ENCODE measurements around the gene TTC21A.
"Not testable (repeated sequence)": the region's sequence is repeated elsewhere in the genome, so short reads cannot be mapped to it uniquely, and the experiment has no call there.

Gene TTC21A

DNA sequence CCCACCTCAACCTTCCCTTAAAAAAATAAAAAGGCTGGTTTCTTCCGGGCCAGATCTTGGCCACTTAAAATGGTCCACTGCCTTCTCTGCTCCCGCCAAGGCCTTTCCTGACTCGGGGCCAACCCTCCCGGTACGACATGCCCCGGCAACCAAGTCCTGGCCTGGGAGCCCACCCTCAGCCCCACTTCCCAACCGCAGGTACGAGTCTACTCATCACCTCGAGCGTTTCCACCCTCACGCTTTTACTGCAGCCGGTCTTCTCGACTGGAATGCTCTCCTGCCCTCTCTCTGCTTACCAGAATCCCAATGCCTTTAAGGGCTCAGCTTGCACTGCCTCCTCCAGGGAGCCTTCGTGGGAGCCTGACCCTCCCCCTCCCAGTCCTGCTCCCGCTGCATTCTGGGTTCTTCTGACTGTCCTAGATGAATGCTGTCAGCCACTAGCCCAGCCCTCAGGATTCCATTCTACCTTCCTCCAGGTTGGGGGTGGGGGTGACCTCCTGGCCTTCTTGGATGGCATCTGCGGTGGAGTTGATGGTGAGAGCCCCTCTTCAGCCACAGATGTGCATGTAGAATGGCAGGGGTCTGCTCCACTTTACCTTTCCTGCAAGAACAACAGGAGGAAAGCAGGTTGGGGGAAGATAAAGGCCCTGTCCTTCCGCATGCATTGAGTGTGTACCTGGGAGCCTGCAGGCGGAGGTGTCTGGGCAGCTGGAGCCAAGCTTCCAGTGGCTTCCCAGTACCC, 47.0 kb downstream of the TTC21A start:
- no peak for FAIRE-seq

DNA sequence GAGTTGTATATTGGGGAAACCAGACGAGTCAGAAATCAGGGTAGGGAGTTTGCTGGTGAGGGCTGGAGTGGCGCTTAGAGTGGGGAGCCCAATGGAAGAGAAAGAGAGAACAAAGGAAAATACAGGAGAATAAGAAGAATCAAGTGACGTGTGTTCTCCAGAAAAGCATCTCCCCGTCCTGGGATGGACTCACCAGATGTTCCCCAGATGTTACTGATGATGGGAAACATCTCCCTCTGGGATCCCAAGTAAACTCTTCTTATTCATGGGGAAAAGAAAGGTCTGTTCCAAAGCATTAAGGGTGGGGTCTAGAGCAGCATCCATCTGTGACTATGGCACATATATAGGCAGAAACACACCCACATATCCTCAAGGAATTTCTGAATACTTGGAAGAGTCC, 48.9 kb downstream of the TTC21A start:
- no peak for FAIRE-seq

- FAIRE-seq: no peak
Observed at GRCh38 chr3:39157359-39157758, 49.9 kb downstream of the TTC21A start.

DNA sequence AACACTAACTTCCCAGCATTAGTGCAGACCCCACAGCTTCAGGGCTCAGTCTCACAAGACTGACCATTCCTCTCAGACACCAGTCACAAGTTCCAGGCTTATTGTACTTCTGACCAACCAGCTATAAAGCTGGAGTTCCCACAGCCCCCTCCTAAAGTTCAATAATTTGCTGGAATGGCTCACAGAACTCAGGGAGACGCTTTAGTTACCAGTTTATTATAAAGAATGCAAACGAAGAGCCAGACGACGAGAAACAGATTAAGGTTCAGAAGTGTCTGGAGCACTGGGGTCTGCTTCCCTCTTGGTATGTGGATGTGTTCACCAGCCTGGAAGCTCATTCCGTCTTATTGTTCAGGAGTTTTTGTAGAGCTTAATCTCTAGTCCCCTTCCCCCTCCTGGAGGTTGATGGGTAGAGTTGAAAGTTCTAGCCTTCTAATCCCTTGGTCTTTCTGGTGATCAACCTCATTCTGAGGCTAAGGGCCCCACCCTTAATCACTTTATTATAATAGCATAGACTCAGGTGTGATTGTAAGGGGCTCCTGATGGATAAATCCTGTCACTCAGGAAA, 50.8 kb downstream of the TTC21A start:
- FAIRE-seq: no peak

DNA sequence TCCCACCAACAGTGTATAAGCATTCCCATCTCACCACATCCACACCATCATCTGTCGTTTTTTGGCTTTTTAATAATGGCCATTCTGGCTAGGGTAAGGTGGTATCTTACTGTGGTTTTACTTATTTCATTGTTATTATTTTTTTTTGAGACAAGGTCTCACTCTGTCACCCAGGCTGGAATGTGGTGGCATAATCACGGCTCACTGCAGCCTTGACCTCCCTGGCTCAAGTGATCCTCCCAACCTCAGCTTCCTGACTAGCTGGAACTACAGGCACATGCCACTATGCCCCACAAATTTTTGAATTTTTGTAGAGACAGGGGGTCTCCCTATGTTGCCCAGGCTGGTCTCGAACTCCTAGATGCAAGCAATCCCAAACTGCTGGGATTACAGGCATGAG, 56.9 kb downstream of the TTC21A start:
- FAIRE-seq: no peak

DNA sequence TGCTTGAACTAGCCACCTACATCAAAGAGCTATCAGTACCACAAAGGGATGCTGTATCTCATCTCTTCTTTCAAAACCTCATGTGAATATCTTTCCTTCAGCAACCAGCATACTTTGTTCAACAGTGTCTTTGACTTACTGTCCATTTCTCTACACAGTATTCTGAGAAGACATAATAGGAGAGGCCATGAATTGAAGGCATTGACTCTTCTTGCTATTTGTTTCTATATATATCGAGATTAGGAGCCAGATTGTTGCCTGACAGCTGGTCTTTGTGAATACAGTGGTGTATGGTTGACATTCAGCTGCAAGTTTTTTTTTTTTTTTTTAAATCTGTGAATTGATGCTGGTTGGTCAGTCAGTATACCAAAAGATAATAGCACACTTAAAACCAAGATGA, 58.0 kb downstream of the TTC21A start:
- no peak for FAIRE-seq

DNA sequence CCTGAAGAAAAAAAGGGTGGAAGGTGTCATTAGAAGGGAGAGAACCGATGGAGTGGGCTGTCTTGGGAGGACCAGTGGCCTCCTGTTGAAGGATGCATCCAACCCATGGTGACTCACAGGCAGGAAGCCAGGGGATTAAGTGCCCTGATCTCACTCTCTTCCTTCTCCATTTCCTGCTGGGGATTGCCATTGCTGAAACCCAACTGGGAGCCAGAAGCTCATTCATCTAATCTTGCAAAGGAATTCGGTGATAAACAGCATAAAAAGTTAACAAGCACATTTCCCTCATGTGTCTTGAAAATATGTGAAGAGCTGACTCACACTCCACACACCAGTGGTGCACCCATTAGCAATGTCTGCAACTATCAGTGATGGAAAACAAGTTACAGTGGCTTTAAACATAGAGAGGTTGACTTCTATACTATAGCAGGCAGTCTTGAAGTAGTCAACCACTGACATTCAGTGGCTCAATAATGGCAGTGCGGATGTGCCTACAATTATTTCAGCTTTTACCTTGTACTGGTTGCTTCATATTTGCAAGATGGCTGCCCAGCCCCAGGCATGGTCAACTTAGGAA, 58.7 kb downstream of the TTC21A start:
- FAIRE-seq: no peak

- no peak for FAIRE-seq
Observed at GRCh38 chr3:39166932-39167532, 59.6 kb downstream of the TTC21A start.

- FAIRE-seq: no peak
Observed at GRCh38 chr3:39168156-39168780, 60.8 kb downstream of the TTC21A start.

- no peak for FAIRE-seq
Observed at GRCh38 chr3:39169712-39170111, 62.2 kb downstream of the TTC21A start.

DNA sequence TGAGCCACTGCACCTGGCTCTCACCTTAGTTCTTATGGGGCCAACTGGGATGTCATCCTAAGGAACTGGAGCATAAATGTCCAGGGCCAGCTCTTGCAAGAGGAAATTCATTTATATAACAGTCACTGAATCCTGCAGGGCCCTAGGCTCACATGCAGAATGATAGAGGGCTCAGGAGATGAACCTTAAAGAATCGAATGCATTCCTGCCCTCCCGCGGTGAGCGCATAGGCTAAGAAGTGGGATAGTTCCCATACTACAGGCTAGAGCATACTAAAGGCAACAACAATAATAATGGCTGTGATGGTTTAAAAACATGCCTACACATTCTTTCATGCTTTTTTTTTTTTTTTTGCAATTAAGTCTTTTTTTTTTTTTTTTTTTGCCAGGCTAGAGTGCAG, 63.0 kb downstream of the TTC21A start:
- no peak for FAIRE-seq

DNA sequence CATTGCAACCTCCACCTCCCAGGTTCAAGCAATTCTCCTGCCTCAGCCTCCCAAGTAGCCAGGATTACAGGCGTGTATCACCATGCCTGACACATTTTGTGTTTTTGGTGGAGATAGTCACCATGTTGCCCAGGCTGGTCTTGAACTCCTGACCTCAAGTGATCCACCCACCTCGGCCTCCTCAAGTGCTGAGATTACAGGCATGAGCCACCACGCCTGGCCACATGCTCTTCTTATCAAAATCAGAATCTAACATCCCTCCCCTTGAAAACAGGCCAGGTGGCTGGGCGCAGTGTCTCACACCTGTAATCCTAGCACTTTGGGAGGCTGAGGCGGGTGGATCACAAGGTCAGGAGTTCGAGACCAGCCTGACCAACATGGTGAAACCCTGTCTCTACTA, 63.4 kb downstream of the TTC21A start:
- FAIRE-seq: not testable (repeated sequence)

- no peak for FAIRE-seq
Observed at GRCh38 chr3:39171860-39172259, 64.4 kb downstream of the TTC21A start.

- FAIRE-seq: no peak
Observed at GRCh38 chr3:39173318-39174125, 66.0 kb downstream of the TTC21A start.

- no peak for FAIRE-seq
Observed at GRCh38 chr3:39176025-39176714, 68.7 kb downstream of the TTC21A start.

GRCh38 chr3:39177708-39178332, 70.3 kb downstream of the TTC21A start:
- FAIRE-seq: no peak

- no peak for FAIRE-seq
Observed at GRCh38 chr3:39178553-39178952, 71.1 kb downstream of the TTC21A start.

GRCh38 chr3:39180183-39180545, 72.7 kb downstream of the TTC21A start:
- FAIRE-seq: no peak

- no peak for FAIRE-seq
Observed at GRCh38 chr3:39180546-39181346, 73.3 kb downstream of the TTC21A start.

GRCh38 chr3:39181408-39182335, 74.2 kb downstream of the TTC21A start:
- no peak for FAIRE-seq
